PC-3 (cell line): ENCODE measurements around the gene UBQLNL. TPM values are rescaled to one million over a fixed set of nuclear protein-coding genes. Genes with fewer than 3 reads are reported as not detected.

Source experiments
- ATAC-seq: fragments of 200-7000 bp; cut with Tn5 transposase; 2 replicates; pipeline ENCODE4 v1.9.1; 2020; ENCODE audit warnings: mild to moderate bottlenecking, moderate library complexity
- BruUV-seq: library from RNA; stranded (reverse); fragments of 400-500 nt; replicated peaks from 2 replicates; lab custom pipeline; 2021; lab: Mats Ljungman, UMichigan
- CTCF ChIA-PET: fragments of 300-600 bp; sonication (Branson Sonifier 250); formaldehyde crosslinking; loops from one replicate; lab custom pipeline; 2022; ENCODE audit warnings: antibody characterized with exemption; lab: Charles Lee
- POLR2A ChIA-PET: fragments of 300-600 bp; sonication (Branson Sonifier 250); formaldehyde crosslinking; loops from one replicate; lab custom pipeline; 2022; ENCODE audit warnings: antibody characterized with exemption; ENCODE audit not compliant: unreplicated experiment; lab: Charles Lee
- DNase-seq: peaks from one replicate; pipeline ENCODE4 v3.0.0-alpha.2; 2015
- H2AFZ ChIP-seq: fragments of 300-600 bp; sonication (generic); 2 replicates; pipeline ENCODE4 v1.6.0; 2016; ENCODE audit warnings: antibody characterized with exemption, low read length
- H3F3A ChIP-seq: fragments of 300-600 bp; sonication (generic); one replicate; pipeline ENCODE4 v1.6.0; 2017; ENCODE audit warnings: antibody characterized with exemption, low read length, control low read depth, mild to moderate bottlenecking; ENCODE audit not compliant: unreplicated experiment
- H3K27ac ChIP-seq: fragments of 300-600 bp; sonication (generic); 2 replicates; pipeline ENCODE4 v1.5.1; 2016; ENCODE audit warnings: mild to moderate bottlenecking, low read length
- H3K27me3 ChIP-seq: fragments of 300-600 bp; sonication (generic); 2 replicates; pipeline ENCODE4 v1.6.1; 2016; ENCODE audit warnings: low read length, mixed read lengths
- H3K36me3 ChIP-seq: fragments of 300-600 bp; sonication (generic); 2 replicates; pipeline ENCODE4 v1.6.1; 2016; ENCODE audit warnings: low read depth, mixed run types, low read length, mixed read lengths
- H3K4me1 ChIP-seq: fragments of 300-600 bp; sonication (generic); 2 replicates; pipeline ENCODE4 v1.5.1; 2016; ENCODE audit warnings: low read length; ENCODE audit not compliant: insufficient read depth
- H3K4me2 ChIP-seq: fragments of 300-600 bp; sonication (generic); 2 replicates; pipeline ENCODE4 v1.6.0; 2016; ENCODE audit warnings: low read length
- H3K4me3 ChIP-seq: fragments of 300-600 bp; sonication (generic); 2 replicates; pipeline ENCODE4 v1.5.1; 2016; ENCODE audit warnings: mild to moderate bottlenecking, low read length, mixed read lengths
- H3K79me2 ChIP-seq: fragments of 300-600 bp; sonication (generic); 2 replicates; pipeline ENCODE4 v1.6.1; 2017; ENCODE audit warnings: low read length, mixed read lengths
- H3K9ac ChIP-seq: fragments of 300-600 bp; sonication (generic); 2 replicates; pipeline ENCODE4 v1.6.0; 2016; ENCODE audit warnings: mild to moderate bottlenecking, low read length
- H3K9me2 ChIP-seq: fragments of 300-600 bp; sonication (generic); replicated peaks from 2 replicates; pipeline ENCODE4 v1.6.1; 2016; ENCODE audit warnings: mixed run types, low read length, mixed read lengths
- H3K9me3 ChIP-seq: fragments of 300-600 bp; sonication (generic); 2 replicates; pipeline ENCODE4 v1.6.1; 2016; ENCODE audit warnings: low read length, mixed read lengths
- H4K20me1 ChIP-seq: fragments of 300-600 bp; sonication (generic); 2 replicates; pipeline ENCODE4 v1.6.1; 2016; ENCODE audit warnings: low read length, mixed read lengths
- EZH2 ChIP-seq: fragments of 300-600 bp; sonication (generic); IDR thresholded peaks from one replicate; pipeline ENCODE4 v1.6.1; 2017; ENCODE audit warnings: antibody characterized with exemption, mild to moderate bottlenecking, low read length; ENCODE audit not compliant: unreplicated experiment
- EZH2phosphoT487 ChIP-seq: fragments of 300-600 bp; sonication (generic); IDR thresholded peaks from 2 replicates; pipeline ENCODE4 v1.6.1; 2018; ENCODE audit warnings: mild to moderate bottlenecking, antibody characterized with exemption, low read length, borderline replicate concordance
- intact Hi-C: fragments of 100-400 bp; cut with micrococcal nuclease; formaldehyde crosslinking; loops from 2 replicates; pipeline ENCODE4 v1.9.0; 2023
- total RNA-seq: library from RNA; depleted of rRNA; stranded (reverse); fragments of >200 nt; gene quantifications from 2 replicates; pipeline ENCODE4 v1.2.3, GENCODE V29; 2014
- TF ChIP-seq, protein P1 (sequence below): fragments of 300-600 bp; sonication (generic); conservative IDR thresholded peaks from 2 replicates; pipeline ENCODE4 v1.5.1; 2017; ENCODE audit warnings: antibody characterized with exemption, low read depth, mild to moderate bottlenecking, low read length

Gene UBQLNL
- total RNA-seq, 1 experiment from 2014 or later: not detected

DNA sequence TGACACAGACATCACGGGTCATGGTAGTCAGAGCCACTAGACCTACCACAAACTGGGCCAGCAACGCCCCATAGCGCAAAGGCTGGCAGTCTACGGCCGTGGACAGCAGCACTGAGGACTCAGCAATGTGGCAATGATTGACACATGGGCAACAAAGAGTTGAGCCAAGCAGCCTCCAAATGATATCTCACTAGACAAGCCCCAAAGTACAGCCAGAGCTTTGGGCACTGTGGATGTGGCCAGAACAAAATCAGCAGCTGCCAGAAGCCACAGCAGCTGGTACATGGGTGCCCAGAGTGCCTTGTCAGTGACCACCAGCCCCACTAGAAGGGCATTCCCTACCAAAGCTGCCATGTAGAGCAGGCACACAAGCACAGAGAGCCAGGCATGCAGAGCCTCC is 11.2 kb upstream of the UBQLNL start:
- Histone ChIP-seq H3F3A (no peaks in the 10 kb centered on the region), H3K36me3 (no peaks in the 10 kb centered on the region), H3K4me2 (no peak overlapping the region), H3K4me3 (no peak overlapping the region), H3K9me3 (no peaks in the 10 kb centered on the region), H4K20me1 (no peaks in the 10 kb centered on the region), H2AFZ (no peak overlapping the region), H3K9ac (no peak overlapping the region), H3K79me2 (no peaks in the 10 kb centered on the region), H3K9me2 (no peaks in the 10 kb centered on the region), H3K4me1 (no peaks in the 10 kb centered on the region), H3K27me3 (peaks cover 33% of the 10 kb centered on the region), H3K27ac (no peak overlapping the region)
- BruUV-seq: no TSS peak
- DNase-seq (no peak), ATAC-seq (no peak)
- intact Hi-C loops: no loop called here
- CTCF ChIA-PET: no interaction called here
- POLR2A ChIA-PET: no interaction called here
- TF ChIP-seq EZH2 (no peak), EZH2phosphoT487 (no peak)
- TF ChIP-seq, protein P1, sequence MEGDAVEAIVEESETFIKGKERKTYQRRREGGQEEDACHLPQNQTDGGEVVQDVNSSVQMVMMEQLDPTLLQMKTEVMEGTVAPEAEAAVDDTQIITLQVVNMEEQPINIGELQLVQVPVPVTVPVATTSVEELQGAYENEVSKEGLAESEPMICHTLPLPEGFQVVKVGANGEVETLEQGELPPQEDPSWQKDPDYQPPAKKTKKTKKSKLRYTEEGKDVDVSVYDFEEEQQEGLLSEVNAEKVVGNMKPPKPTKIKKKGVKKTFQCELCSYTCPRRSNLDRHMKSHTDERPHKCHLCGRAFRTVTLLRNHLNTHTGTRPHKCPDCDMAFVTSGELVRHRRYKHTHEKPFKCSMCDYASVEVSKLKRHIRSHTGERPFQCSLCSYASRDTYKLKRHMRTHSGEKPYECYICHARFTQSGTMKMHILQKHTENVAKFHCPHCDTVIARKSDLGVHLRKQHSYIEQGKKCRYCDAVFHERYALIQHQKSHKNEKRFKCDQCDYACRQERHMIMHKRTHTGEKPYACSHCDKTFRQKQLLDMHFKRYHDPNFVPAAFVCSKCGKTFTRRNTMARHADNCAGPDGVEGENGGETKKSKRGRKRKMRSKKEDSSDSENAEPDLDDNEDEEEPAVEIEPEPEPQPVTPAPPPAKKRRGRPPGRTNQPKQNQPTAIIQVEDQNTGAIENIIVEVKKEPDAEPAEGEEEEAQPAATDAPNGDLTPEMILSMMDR: no peak

DNA sequence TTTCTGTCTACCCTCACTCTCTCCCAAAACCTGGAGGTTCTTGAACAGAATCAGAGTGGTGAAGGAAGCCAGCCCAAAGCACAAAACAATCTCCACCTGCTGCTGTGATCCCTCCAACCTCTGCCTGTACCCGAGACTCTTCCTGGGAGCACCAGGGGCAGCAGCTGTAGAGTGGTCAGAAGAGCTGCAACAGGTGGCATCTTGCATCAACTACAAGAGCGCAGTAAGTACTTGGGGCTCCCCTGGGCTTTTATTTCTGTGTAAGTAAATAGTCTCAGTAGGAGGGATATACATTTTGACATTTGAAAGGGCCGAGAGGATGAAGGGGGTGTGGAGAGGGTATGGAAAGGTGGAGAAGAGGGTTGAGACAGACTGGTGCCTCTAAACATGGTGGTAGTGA is 8.3 kb upstream of the UBQLNL start:
- TF ChIP-seq EZH2 (no peak), EZH2phosphoT487 (no peak)
- TF ChIP-seq, protein P1: no peak
- no TSS peak for BruUV-seq
- Histone ChIP-seq H3K36me3 (no peaks in the 10 kb centered on the region), H3K27me3 (peaks cover 19% of the 10 kb centered on the region), H3K27ac (no peak overlapping the region), H3K9me3 (no peaks in the 10 kb centered on the region), H3K79me2 (no peaks in the 10 kb centered on the region), H3K9me2 (no peaks in the 10 kb centered on the region), H3K4me3 (no peak overlapping the region), H3K4me1 (no peaks in the 10 kb centered on the region), H3K9ac (no peak overlapping the region), H3K4me2 (no peak overlapping the region), H2AFZ (no peak overlapping the region), H3F3A (no peaks in the 10 kb centered on the region), H4K20me1 (no peaks in the 10 kb centered on the region)
- intact Hi-C loops: no loop called here
- DNase-seq (no peak), ATAC-seq (no peak)
- CTCF ChIA-PET: no interaction called here
- POLR2A ChIA-PET: no interaction called here

DNA sequence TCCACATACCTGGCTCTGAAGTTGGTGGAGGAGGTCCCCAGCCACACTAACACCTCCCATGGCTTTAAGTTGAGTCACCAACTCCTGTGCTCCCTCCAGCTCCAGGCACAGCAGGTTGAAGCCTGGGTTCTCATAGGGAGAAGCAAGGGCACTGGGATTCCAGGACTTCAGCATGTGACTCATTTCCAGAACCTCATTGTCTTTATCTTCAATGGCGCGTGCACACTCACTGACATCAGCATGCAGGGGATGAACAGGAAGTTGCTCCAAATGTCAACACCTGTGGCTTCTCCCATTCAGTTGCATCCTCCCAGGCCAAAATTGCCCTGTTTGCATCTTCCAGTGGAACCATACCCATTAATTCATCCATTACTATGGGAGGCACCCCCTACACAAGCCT is 5.8 kb upstream of the UBQLNL start:
- Histone ChIP-seq H3K27me3 (peaks cover 19% of the 10 kb centered on the region), H4K20me1 (no peaks in the 10 kb centered on the region), H3K79me2 (no peaks in the 10 kb centered on the region), H3K4me2 (no peak overlapping the region), H3K9me3 (no peaks in the 10 kb centered on the region), H3K4me3 (no peak overlapping the region), H3K4me1 (no peaks in the 10 kb centered on the region), H3K27ac (no peak overlapping the region), H3K9me2 (no peaks in the 10 kb centered on the region), H3K36me3 (no peaks in the 10 kb centered on the region), H3F3A (no peaks in the 10 kb centered on the region), H3K9ac (no peak overlapping the region), H2AFZ (no peak overlapping the region)
- POLR2A ChIA-PET: no interaction called here
- no TSS peak for BruUV-seq
- TF ChIP-seq, protein P1: no peak
- TF ChIP-seq EZH2phosphoT487: no peak
- DNase-seq: peak; percentile 3
- CTCF ChIA-PET: no interaction called here
- ATAC-seq: no peak
- intact Hi-C loops: no loop called here
